ENCODE measurements around the gene SLC16A8.
"Not testable (repeated sequence)": the region's sequence is repeated elsewhere in the genome, so short reads cannot be mapped to it uniquely, and the experiment has no call there.

Gene SLC16A8

GRCh38 chr22:38080474-38080849, 3.5 kb downstream of the SLC16A8 start:
- H3K4me3 ChIP-seq (replicated peaks; ENCODE audit: insufficient read depth, low read length), result no peak overlapping the region
- H3K27me3 ChIP-seq (ENCODE audit: insufficient read depth, poor library complexity, severe bottlenecking), result peaks cover 33% of the 10 kb centered on the region
- H3K27ac ChIP-seq (replicated peaks), result no peak overlapping the region
- no peak for DNase-seq (ENCODE audit: low read depth in 1 of 2, low spot score in 1 of 2)
- no peak for TF ChIP-seq REST (IDR thresholded peaks at IDR 0.05; ENCODE audit: insufficient replicate concordance, low read depth)
- no peak for TF ChIP-seq GABPA (IDR thresholded peaks at IDR 0.05; ENCODE audit: low read depth)
- no peak for TF ChIP-seq CTCF (IDR thresholded peaks at IDR 0.05; ENCODE audit: insufficient read depth, low read length)
- TF ChIP-seq SPI1 (IDR thresholded peaks at IDR 0.05; ENCODE audit: borderline replicate concordance, low read depth), result no peak
- no peak for TF ChIP-seq POLR2AphosphoS5 (IDR thresholded peaks at IDR 0.05; ENCODE audit: low read depth)

GRCh38 chr22:38079804-38080203, 4.2 kb downstream of the SLC16A8 start:
- no peak for DNase-seq (ENCODE audit: low read depth in 1 of 2, low spot score in 1 of 2)
- no peak overlapping the region for H3K4me3 ChIP-seq (replicated peaks; ENCODE audit: insufficient read depth, low read length)
- H3K27me3 ChIP-seq (ENCODE audit: insufficient read depth, poor library complexity, severe bottlenecking), result peaks cover 32% of the 10 kb centered on the region
- TF ChIP-seq SPI1 (IDR thresholded peaks at IDR 0.05; ENCODE audit: borderline replicate concordance, low read depth) (no peak), CTCF (IDR thresholded peaks at IDR 0.05; ENCODE audit: insufficient read depth, low read length) (no peak), GABPA (IDR thresholded peaks at IDR 0.05; ENCODE audit: low read depth) (no peak), REST (IDR thresholded peaks at IDR 0.05; ENCODE audit: insufficient replicate concordance, low read depth) (no peak), POLR2AphosphoS5 (IDR thresholded peaks at IDR 0.05; ENCODE audit: low read depth) (no peak)
- no peak overlapping the region for H3K27ac ChIP-seq (replicated peaks)

- H3K27ac ChIP-seq (replicated peaks); H3K4me3 ChIP-seq (replicated peaks; ENCODE audit: insufficient read depth, low read length); DNase-seq (ENCODE audit: low read depth in 1 of 2, low spot score in 1 of 2): not testable (repeated sequence)
- peaks cover 31% of the 10 kb centered on the region for H3K27me3 ChIP-seq (ENCODE audit: insufficient read depth, poor library complexity, severe bottlenecking)
These were observed 4.8 kb downstream of the SLC16A8 start for GRCh38 chr22:38079208-38079607.

- Histone ChIP-seq H3K27me3 (ENCODE audit: insufficient read depth, poor library complexity, severe bottlenecking) (peaks cover 29% of the 10 kb centered on the region), H3K4me3 (replicated peaks; ENCODE audit: insufficient read depth, low read length) (no peak overlapping the region), H3K27ac (replicated peaks) (no peak overlapping the region)
- no peak for TF ChIP-seq POLR2AphosphoS5 (IDR thresholded peaks at IDR 0.05; ENCODE audit: low read depth)
- TF ChIP-seq REST (IDR thresholded peaks at IDR 0.05; ENCODE audit: insufficient replicate concordance, low read depth), result no peak
- TF ChIP-seq CTCF (IDR thresholded peaks at IDR 0.05; ENCODE audit: insufficient read depth, low read length), result no peak
- no peak for TF ChIP-seq SPI1 (IDR thresholded peaks at IDR 0.05; ENCODE audit: borderline replicate concordance, low read depth)
- TF ChIP-seq GABPA (IDR thresholded peaks at IDR 0.05; ENCODE audit: low read depth), result no peak
- DNase-seq (ENCODE audit: low read depth in 1 of 2, low spot score in 1 of 2), result no peak
These were observed 5.7 kb downstream of the SLC16A8 start for GRCh38 chr22:38078046-38078840.
